GM12801 (cell line): Measurements from ENCODE around the gene TXNDC8.

ENCODE experiments used
- TF ChIP-seq, protein P1 (sequence below): IDR thresholded peaks from one replicate; pipeline ENCODE4 v1.5.1; 2011; ENCODE audit warnings: control low read depth; ENCODE audit not compliant: insufficient read length; ENCODE audit errors: extremely low read depth

Gene TXNDC8

DNA sequence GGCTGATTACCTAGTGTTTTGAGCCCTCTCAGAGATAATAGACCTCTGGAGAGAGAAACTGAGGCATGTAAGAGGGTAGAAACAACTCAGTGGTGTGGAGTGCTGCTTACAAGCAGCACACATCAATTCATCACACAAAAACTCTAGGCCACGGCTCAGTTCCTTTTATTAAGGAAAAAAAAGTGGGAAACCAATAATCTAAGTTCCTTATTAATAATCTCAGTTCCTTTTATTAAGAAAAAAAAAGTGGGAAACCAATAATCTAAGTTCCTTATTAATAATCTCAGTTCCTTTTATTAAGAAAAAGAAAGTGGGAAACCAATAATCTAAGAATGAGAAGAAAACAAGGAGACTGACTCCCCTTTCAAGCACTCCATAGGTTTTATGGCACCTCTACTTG, 28.0 kb downstream of the TXNDC8 start:
- TF ChIP-seq, protein P1, sequence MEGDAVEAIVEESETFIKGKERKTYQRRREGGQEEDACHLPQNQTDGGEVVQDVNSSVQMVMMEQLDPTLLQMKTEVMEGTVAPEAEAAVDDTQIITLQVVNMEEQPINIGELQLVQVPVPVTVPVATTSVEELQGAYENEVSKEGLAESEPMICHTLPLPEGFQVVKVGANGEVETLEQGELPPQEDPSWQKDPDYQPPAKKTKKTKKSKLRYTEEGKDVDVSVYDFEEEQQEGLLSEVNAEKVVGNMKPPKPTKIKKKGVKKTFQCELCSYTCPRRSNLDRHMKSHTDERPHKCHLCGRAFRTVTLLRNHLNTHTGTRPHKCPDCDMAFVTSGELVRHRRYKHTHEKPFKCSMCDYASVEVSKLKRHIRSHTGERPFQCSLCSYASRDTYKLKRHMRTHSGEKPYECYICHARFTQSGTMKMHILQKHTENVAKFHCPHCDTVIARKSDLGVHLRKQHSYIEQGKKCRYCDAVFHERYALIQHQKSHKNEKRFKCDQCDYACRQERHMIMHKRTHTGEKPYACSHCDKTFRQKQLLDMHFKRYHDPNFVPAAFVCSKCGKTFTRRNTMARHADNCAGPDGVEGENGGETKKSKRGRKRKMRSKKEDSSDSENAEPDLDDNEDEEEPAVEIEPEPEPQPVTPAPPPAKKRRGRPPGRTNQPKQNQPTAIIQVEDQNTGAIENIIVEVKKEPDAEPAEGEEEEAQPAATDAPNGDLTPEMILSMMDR, result no peak

DNA sequence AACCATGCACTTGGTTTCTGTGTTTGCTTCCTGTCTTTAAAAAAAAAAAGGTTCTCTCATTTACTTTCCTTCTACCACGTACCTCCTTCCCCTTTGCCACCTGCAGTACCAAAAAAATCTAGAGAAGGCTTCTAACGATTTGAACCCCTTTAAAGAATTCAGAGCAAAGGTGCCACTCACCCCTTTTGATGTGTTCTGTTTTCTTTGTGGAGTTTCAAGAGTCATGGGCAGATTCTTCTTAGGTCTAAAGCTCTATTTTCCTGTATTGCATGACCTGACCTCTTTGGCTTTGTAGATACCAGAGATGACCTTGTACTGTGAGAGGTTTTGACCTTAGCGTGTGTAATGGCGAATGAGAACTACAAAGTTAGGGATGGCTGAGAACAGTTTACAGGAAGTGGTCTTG, 29.0 kb downstream of the TXNDC8 start:
- TF ChIP-seq, protein P1, result no peak

DNA sequence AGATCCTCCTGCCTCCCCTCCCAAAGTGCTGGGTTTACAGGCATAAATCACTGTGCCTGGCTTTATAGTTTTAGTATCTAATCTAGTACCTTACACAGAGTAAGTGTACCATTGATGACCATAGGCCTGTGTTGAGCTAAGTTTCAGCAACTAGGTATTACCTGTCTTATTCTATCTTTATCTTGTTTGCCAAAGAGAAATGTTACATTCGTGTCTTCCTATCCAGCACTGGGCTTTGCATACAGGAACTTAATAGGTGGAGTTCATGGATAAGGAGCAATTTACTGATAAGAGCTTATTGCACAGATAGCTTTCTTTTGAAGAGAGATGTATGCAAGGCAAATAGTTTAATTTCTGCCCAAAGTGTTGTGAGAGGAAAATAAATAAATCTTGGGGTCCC, 30.5 kb downstream of the TXNDC8 start:
- TF ChIP-seq, protein P1, result no peak

DNA sequence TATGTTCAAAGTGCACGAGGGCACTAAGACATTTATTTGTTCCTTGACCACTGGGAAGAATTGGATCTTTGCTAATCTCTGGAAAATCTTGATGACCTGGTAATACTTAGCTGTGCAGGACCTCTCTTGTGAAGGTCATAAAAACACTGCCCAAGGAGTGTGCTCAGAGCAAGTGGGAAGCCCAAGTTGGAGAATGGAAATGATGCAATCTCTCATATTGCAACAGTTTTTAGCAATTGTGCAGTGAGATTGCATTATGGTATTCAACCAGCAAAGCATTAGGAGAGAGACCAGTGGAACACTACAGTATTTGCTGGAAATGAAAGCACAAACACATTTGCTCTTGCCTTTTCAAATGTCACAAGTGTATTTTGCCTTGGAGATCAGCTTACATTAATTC, 34.5 kb downstream of the TXNDC8 start:
- TF ChIP-seq, protein P1, result no peak

DNA sequence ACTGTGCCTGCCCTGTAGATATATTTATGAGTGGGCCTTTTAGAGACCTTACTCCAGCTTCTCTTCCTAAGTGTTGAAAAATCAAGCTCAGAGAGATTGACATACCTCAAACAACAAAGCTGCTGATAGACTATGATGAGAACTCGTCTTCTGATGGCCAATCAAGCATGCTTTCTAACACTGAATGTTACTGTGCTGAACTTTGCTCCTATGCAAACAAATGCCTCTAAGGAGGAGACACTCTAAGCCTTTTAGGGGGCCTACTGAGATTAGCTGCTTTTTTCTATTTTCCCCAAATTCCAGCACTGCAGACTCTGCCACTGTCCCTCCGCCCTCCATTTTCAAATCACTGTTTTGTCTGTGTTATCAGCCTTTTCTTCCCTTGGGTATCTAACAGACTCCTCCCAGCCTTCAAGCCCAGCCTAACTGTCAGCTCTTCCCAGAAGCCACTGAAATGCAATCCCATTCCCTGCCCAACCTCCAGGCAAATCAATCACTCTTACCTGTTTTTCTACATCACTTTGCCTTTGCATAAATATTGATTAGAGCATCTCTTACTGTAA, 39.5 kb downstream of the TXNDC8 start:
- TF ChIP-seq, protein P1, result no peak

DNA sequence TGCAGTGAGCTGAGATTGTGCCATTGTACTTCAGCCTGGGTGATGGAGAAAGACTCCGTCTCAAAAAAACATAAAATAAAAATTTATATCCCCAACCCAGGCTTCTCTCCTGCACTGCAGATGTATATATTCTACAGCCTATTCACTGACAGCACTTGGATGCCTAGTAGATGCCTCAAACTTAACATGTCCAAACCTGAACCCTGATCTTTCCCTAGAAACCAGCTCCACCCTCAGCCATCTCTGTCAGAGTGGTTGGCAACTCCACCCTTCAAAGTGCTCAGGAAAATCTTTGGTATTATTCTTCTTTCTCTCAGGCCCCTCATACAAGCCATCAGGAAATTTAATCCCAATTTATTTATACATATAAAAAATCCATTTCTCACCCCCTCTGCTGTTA, 44.4 kb downstream of the TXNDC8 start:
- TF ChIP-seq, protein P1, result no peak

DNA sequence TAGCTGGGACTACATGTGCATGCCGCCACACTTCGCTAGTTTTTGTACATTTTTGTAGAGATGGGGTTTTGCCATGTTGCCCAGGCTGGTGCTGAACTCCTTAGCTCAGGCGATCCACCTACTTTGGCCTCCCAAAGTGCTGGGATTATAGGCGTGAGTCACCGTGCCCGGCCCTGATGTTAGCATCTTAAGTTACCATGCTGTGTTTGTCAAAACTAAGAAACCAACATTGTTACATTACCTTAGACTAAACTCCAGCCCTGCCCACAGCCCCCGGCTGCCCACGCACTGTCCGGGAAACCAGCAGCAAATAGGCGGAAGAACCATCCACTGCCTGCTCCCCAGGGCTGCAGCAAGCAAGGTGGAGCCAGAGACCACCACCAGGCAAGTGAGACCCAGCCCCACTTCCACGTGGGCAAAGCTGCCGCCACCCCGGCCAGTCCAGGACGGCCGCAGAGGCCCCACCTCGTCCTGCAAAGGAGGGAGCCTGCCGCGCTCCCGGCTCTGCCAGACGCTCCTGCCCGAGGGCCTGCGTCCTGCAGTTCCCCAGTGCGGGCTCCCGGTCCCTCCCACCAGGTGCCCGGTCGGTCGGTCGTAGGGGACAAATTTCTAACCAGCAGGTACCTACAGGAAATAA, 45.6 kb downstream of the TXNDC8 start:
- TF ChIP-seq, protein P1, result no peak

DNA sequence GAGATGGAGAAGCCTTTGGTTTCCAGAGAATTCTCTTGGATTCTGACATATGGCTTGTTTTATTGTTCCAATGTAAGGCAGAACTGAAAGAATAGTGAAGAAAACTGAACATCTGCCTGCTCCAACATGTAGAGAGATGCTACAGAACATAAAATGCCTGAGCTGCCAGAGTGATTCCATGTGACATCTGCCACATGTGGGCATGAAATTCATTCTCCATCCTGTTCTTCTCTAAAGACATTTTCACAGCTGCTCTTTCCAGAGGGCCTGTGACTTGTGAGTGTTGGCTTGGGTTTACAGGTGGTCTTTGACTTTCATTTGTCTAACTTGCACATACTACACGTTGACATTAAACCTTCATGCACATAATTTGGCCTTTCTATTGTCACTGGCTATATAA, 47.7 kb downstream of the TXNDC8 start:
- TF ChIP-seq, protein P1, result no peak
